ENCODE measurements around the gene SEPTIN11.

Gene SEPTIN11

DNA sequence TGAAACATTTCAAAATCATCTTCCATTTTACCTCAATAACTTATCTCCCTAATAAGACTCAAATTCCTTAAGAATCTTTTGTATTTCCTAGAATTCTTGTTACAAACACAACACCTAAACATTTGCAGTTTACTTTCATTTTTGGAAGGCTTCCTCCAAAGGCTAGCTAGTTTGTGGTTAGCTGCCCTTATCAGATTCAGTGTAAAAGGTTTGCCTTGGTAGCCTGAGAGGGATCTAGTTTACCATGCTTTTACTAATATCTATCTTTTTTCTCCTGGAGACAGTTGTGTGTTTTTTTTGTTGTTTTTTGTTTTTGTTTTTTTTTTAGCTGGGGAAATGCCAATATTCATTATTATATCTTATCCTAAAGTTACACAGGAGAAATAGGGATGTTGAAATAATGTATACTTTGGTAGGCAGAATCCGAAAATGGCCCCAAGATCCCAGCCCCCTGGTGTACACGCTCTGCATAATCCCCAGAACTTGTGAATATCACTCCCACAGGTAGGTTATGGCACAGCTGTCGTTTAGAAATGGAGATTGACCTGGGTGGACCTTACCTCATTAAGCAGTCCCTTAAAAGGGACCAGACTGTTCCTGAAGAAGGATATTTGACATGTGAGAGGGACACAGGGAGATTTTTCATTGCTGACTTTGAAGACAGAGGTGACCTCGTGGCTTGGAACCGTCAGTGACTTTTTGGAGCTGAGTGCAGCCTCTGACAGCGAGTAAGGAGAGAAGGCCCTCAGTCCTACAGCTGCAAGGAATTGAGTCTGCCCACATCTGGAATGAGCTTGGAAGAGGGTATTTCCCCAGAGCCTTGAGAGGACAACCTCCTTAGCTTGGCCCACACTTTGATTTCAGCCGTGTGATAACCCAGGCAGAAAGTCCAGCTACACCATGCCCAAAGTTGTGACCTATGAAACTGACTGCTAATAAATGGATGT, 33.4 kb downstream of the SEPTIN11 start:
- DNase-seq: no peak

DNA sequence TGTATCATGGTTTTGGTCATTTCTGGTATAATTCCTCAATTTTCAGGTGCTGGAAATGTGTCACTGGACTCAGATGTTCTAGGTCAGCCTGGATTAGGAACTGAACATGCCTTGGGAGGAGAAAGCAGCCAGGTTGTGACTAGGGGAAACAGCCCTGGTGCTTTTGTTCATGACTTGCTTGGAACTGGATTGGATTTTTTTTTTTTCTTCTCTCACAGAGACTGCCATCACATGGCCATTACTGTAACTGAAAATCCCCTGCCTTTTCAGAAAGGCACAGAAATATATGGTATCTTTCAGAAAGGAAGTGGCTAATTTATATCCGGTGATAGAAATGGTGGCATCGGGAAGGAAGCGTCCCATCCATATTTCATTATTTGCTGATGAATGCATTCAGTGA, 34.6 kb downstream of the SEPTIN11 start:
- no peak for DNase-seq

DNA sequence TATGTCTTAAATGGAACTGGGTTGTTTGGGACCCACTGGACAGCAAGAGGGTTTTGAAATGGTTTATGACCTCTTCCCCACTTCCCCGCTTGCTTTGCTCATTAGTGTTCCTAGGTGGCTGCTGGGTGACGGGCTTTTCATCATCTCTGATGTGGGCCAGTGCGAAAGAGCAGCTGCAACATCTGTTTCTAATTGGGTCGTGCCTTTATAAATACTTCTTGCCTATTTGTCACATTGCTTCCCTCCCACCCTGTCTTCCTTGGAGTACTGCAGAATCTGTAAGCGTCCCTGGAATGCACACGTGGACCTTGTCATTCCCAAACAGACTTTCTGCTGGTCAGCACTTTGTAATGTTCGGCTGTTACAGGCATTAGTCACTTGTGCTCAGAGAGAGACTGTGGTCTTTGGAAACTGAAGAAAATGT, 35.2 kb downstream of the SEPTIN11 start:
- no peak for DNase-seq

DNA sequence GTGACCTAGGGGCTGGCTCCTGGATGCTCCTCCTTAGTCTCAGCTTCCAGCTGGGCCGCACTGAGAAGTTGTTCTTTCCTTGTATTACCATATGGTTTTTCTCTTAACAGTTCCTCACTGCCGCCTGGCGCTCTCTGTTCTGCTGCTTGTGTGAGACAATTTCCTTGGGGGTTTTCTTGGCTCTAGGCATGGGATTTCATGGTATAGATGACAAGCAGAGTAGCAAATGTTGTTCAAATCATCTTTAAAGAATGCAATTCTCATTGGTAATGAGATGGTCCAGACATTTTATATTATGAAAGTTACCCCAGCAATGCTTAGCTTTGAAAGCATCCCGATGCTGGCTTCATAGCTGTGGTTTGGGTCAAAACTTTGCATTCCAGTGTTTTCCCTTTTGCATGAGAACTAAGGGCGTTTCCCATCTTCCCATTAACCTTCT, 37.6 kb downstream of the SEPTIN11 start:
- DNase-seq: no peak

DNA sequence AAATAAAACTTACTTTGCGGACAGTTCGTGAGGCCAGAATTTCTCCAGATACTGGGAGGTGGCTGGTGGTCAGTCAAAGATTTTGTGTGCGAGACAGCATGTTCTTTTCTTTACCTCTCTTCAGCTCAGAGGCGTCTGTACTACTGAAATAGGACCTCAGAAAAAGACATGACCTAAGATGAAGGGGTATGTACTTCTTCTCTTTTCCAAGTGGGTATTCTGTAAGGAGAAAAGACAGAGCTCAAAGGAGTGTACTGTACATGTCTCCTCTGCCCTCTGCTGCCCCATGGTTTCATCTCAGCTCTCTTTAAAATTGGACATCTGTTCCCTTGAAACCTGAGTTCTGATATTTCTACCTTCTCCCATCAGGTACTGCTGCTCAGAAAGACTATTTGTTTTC, 38.1 kb downstream of the SEPTIN11 start:
- DNase-seq: no peak

DNA sequence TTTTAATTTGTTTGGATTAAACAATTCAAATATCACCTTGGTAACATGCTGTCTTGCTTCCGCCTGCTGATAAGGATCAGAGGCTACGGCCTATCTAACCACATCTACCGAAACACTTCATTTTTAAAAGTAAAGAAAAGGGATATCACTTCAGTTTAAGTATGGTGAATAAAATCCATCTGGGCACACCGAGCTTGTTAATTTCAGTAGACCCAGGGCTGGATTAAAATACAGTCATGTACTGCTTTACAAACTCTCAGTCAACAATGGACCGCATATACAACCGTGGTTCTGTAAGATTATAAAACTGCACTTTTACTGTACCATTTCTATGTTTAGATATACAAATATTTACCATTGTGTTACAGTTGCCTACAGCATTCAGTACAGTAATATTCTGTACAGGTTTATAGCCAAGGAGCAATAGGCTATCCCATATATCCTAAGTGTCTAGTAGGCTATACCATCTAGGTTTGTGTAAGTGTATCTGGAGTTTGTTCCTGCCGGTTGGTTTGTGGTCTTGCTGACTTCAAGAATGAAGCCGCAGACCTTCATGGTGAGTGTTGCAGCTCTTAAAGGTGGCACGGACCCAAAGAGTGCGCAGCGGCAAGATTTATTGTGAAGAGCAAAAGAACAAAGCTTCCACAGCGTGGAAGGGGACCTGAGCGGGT, 40.0 kb downstream of the SEPTIN11 start:
- DNase-seq: no peak

DNA sequence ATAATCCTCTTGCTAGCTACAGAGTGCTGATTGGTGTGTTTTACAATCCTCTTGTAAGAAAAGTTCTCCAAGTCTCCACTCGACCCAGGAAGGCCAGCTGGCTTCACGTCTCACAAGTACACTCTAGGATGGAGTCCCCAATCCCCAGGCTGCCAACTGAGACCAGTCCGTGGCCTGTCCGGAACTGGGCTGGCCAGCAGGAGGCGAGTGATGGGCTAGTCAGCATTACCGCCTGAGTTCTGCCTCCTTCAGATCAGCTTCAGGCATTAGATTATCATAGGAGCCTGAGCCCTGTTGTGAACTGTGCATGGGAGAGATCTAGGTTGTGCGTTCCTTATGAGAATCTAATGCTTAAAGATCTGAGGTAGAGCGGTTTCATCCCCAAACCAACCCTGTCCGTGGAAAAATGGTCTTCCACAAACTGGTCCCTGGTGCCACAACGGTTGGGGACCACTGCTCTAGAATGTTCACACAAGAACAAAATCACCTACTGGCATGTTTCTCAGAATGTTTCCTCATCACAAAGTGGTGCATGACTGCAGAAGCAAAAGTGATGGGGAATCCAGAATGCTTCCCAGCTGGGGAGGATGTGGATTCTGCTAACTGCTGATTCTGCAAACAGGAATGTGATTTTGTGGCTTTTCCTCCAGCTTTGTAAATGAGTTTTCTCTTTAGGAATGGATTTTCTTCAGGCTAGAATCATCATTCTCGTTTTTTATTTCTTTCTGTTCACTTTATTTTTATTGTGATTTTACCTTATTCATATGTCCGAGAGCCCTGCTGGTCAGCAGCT, 40.9 kb downstream of the SEPTIN11 start:
- no peak for DNase-seq

DNA sequence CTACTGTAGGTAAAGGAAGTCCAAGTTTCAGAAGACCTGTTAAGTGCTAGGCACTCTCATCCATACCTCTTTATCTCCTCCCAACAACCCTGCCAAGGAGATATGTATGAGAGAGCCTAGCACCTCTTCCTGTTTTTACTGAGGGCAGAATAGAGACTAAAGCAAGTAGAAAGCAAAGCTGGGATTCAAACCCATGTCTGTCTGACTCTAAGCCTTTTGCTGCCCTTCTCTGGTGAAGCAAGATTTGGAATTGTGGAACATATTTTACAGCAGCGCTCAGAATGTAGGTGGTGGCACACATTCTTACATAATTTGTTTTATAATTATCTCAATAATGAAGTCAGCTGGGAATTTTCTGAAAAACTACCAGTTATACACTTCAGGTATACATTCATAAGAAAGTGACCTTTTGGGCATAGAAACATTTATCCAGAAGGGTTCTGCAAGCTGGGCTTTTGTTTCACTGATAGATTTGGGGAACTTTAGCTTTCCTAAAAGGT, 41.7 kb downstream of the SEPTIN11 start:
- no peak for DNase-seq

DNA sequence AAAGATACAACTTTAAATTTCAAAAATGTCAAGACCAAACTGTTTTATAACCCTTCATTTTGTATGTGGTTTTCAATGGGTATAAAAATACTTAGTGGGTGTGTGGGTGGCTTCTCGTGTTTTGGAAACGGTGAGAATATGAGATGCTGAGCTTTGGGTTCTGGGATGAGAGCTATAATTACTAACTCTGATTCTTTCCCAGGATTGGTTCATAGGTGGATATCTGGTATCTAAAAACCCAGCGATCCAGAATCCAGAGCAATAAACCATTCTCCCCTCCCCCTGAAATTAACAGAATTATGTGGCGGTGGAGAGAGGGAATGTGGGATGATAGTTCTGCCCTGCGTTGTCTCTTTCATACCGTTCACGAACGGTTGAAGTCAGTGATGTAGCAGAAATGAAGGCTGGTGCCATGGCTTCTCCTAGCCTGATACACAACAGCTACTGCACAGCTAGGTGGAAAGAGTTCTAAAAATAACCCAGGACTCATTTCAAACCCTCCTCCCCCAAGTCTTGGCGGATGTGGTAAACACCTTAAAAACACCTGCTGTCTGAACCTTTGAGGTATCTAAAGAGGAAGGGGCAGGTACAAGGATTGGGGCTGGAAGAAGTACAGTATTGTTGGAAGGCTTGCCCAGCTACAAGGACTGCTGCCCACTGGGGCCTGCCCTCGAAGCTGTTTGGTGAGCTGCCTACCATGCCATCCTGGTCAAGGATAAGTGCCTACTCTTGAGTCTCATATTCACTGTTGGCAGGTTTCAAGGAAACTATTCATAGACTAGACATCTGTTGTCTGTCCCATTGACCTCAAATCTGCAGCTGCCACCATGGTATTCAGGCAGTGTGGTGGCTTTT, 44.5 kb downstream of the SEPTIN11 start:
- peak; percentile 78 for DNase-seq

DNA sequence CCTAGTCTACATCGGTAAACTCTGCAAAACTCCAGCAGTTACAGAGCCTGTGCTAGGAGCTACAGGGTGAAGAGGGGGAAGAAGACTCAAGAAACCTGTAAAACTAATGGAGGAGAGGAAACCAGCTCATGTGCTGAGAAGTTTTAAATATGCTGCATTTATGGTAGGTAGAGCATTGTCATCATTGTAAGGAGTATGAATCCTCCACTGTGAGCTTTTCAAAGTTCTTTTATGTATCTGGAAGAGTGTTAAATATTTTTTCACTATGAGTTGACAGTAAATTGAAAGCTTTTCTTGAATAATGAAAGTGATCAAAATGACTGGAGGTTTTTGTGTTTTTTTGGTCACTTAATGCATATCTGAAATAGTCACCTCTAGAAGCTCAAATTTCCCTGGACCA, 46.2 kb downstream of the SEPTIN11 start:
- no peak for DNase-seq

DNA sequence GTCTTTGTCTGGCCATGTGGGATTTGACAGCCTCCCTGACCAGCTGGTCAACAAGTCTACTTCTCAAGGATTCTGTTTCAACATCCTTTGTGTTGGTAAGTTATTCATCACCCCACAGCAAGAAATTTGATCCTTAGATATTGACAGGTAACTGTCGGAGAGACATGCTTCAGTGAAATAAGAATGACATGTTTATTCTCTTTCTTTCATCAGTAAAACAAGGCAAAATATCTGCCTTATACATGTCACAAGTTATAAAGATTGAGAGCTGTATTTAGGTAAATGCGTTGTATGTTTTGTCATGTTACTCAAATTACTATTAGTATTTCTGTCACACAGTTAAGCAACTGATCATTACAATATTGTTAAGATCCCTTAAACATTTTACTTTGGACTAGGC, 46.9 kb downstream of the SEPTIN11 start:
- DNase-seq: no peak

DNA sequence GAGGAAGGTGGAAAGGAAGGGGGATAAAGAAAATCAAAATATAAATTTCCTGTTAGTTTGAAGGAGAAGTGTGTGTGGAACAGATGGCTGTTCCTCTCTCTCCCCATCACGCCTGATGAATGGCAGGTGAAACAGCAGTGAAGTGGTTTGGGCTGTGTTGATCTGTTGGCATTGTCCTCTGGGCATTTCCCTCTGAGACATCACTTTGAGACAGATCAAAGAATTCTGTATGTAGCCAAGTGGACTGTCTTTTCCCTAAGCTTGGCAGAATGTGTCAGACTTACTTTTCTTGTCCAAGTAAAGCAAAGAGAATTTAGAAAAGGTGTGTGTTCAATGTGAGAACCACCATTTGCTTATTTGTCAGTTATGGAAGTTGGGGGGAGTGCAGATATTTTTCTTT, 47.5 kb downstream of the SEPTIN11 start:
- no peak for DNase-seq

DNA sequence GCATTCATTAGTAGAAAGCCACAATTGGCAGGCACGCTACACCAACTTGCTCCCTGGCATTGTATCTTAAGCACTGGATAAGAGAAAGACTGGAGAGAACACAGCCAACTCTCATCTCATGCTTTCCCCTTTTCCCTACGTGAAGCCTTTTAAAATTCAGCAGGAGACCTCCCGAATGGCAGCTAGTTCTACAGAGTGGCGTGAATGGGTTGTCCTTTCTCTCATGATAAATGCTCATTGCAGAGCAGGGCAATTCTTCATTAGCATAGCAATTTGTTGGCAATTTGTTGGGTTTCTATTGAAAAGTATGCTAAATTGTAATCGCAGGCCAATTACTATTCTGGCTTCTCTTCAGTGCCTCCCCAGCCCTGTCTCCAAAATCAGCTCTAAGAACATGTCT, 48.0 kb downstream of the SEPTIN11 start:
- DNase-seq: no peak

DNA sequence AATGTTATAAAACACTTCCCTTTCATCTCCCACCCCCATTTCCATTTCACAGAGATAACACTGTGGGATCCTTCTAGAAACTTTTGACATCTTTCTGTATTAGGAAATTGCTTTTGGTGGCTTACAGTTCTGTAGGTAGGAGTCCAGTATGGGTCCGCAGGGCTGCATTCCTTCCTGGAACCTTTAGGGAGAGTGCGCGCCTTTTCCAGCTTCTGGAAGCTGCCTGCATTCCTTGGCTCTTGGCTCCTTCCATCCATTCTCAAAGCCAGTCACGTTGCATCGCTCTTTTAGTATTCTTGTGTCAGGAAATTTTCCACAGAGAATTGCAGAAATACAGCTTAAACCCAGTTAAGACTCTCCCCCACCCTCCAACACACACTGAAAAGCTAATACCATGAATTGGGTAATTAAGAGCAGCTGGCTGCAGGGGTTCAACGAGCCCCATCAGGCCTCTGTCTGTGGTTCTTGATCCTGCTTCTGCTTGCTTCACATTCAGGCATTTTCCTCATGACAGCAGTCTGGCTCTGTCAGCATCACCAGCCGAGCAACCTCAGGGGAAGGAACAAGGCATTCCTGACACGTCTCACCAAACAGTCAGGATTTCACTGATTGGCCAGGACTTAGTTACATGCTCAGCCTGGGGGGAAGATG, 48.8 kb downstream of the SEPTIN11 start:
- no peak for DNase-seq
